Measurements from ENCODE around the gene CXXC5.

DNA sequence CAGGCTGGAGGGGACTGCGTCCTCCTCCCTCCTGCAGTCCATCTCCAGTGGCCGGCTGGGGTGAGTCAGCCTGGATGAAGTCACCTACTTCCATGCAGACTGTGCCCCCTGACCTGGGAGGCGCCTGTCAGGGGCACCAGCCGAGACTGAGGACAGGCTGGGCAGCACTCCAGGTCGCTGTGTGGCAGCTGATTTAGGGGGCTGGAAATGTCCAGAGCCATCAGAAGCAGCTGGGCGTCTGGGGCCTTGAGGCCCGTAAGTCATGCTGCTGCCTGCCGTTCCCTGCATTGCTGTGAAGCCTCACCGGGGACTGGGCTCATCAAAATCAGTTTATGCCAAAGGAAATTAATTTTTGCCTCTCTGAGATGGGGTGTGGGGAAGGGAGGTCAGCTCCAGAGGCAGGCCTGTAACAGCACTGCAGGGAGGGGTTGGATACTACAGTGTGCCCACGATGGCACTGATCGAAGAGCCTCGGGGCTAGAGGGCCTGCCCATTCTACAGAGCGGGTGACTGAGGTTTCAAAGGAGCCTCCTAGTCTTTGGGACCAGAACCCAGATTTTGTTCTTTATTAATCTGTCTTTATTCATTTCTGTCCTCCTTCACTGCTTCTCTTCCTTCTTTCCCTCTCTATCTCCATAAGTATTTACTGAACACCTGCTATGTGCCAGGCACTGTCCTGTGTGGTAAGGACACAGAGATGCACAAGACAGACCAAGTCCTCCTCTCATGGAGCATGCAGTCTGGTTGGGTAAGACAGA is 77.1 kb downstream of the CXXC5 start:
- TF ChIP-seq, protein P1, sequence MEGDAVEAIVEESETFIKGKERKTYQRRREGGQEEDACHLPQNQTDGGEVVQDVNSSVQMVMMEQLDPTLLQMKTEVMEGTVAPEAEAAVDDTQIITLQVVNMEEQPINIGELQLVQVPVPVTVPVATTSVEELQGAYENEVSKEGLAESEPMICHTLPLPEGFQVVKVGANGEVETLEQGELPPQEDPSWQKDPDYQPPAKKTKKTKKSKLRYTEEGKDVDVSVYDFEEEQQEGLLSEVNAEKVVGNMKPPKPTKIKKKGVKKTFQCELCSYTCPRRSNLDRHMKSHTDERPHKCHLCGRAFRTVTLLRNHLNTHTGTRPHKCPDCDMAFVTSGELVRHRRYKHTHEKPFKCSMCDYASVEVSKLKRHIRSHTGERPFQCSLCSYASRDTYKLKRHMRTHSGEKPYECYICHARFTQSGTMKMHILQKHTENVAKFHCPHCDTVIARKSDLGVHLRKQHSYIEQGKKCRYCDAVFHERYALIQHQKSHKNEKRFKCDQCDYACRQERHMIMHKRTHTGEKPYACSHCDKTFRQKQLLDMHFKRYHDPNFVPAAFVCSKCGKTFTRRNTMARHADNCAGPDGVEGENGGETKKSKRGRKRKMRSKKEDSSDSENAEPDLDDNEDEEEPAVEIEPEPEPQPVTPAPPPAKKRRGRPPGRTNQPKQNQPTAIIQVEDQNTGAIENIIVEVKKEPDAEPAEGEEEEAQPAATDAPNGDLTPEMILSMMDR (IDR thresholded peaks at IDR 0.05): no peak
- TF ChIP-seq POLR2A (IDR thresholded peaks at IDR 0.05): no peak
